Gastroesophageal sphincter (tissue), 4 donors: Measurements from ENCODE around the gene TOMM6. TPM values are rescaled to one million over a fixed set of nuclear protein-coding genes. Genes with fewer than 3 reads are reported as not detected.

Experiments
- ATAC-seq: fragments of 150-250 bp; one replicate; pipeline ENCODE4 v1.9.1; 2016; ENCODE audit warnings: mild to moderate bottlenecking, moderate library complexity
- H3K27ac ChIP-seq, 4 donors: fragments of 200-600 bp; sonication (generic) in 3 of 4; 1 replicate in 3 of 4; 2 replicates in 1 of 4; pipeline ENCODE4 v1.5.1; 2016 to 2019
- H3K27me3 ChIP-seq: fragments of 200-600 bp; sonication (generic); one replicate; pipeline ENCODE4 v1.5.1; 2019
- H3K36me3 ChIP-seq, 2 donors: fragments of 200-600 bp; sonication (generic); one replicate each; pipeline ENCODE4 v1.5.1; 2019; ENCODE audit warnings: control low read depth in 1 of 2
- H3K4me1 ChIP-seq, 3 donors: fragments of 200-600 bp; sonication (generic); 1 replicate in 2 of 3; 2 replicates in 1 of 3; pipeline ENCODE4 v1.5.1; 2016 to 2019; ENCODE audit warnings: control low read depth in 2 of 3
- H3K4me3 ChIP-seq, 2 donors: fragments of 200-600 bp; sonication (generic); one replicate each; pipeline ENCODE4 v1.5.1; 2019; ENCODE audit warnings: mild to moderate bottlenecking in 1 of 2, moderate library complexity in 1 of 2
- H3K9me3 ChIP-seq, 3 donors: fragments of 200-600 bp; sonication (generic); one replicate each; pipeline ENCODE4 v1.5.1; 2017 to 2019; ENCODE audit warnings: control low read depth in 2 of 3
- CTCF ChIP-seq, 4 experiments: fragments of 200-600 bp in 2 of 4; fragments of 450-650 bp in 2 of 4; sonication (generic) in 1 of 4; IDR thresholded peaks; one replicate each; pipeline ENCODE4 v1.5.1; 2017 to 2019; ENCODE audit warnings: antibody characterized with exemption in 4 of 4, mild to moderate bottlenecking in 2 of 4, moderate library complexity in 2 of 4
- EP300 ChIP-seq: sonication (generic); formaldehyde crosslinking; IDR thresholded peaks from one replicate; pipeline ENCODE4 v1.6.1; 2017; ENCODE audit warnings: antibody characterized with exemption, mild to moderate bottlenecking
- POLR2A ChIP-seq, 2 donors: fragments of 450-650 bp; IDR thresholded peaks; one replicate each; pipeline ENCODE4 v1.6.1; 2017; ENCODE audit warnings: antibody characterized with exemption in 2 of 2, mild to moderate bottlenecking in 2 of 2, moderate library complexity in 1 of 2
- POLR2AphosphoS5 ChIP-seq: sonication (generic); formaldehyde crosslinking; IDR thresholded peaks from one replicate; pipeline ENCODE4 v1.6.1; 2017; ENCODE audit warnings: antibody characterized with exemption
- WGBS, 2 donors: methylation state at CpG; one replicate each; pipeline ENCODE4 v1.1.5; 2018; ENCODE audit warnings: low coverage in 1 of 2; 5-methylcytosine and 5-hydroxymethylcytosine counted together
- total RNA-seq, 4 donors: library from RNA; depleted of rRNA; stranded (reverse); fragments of >200 nt; gene quantifications; one replicate each; pipeline ENCODE4 v1.1.0, GENCODE V29; 2016

TOMM6 gene
- total RNA-seq, 4 donors from 2014 or later = 74.2 to 120 (median 91.3) TPM

GRCh38 chr6:41780551-41781365 is 6.7 kb upstream of the TOMM6 start, which contains the start of gene PRICKLE4:
Gene PRICKLE4, plus strand, starts transcription at chr6:41780782. Its CDS starts 2,692 bp downstream, at chr6:41783474.
- H3K4me3 ChIP-seq = peak within 1 kb of the TSS; percentile 83 to 86
- no CpG with 5 or more reads among the region's 36 CpGs for WGBS, 2 donors
- TF ChIP-seq CTCF (IDR thresholded peaks at IDR 0.05) (no peak), POLR2AphosphoS5 (no peak), EP300 (no peak), POLR2A (IDR thresholded peaks at IDR 0.05) (no peak)
- no peaks in the 10 kb centered on the region for H3K27me3 ChIP-seq
- peak within 1 kb of the TSS; percentile 62 to 90 (median 86) for H3K27ac ChIP-seq
- H3K9me3 ChIP-seq = no peaks in the 10 kb centered on the region
- H3K36me3 ChIP-seq = peaks cover 0 to 27% of the 10 kb centered on the region in 2 donors
- H3K4me1 ChIP-seq = peaks cover 0 to 69% (median 23%) of the 10 kb centered on the region in 3 donors
- ATAC-seq = peak; percentile 5

DNA sequence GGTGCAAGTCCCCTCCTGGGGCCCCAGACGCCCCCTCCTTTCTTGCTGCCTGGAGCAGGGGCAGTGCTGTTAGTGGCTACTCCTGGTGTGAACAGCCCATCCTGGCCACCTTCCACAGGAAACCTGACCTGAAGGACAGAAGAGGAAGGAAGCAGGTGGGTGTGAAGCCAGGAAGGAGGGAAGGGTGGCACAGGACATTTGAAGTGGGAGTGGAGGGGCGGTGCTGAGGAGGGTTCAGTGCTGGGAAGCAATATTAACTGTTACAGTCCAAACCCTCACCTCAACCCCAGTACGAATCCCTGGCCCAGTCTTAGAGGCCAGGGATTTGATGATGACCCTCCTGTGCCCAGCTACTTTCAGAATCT is 6.1 kb upstream of the TOMM6 start:
- ATAC-seq = no peak
- WGBS, 2 donors = 26 to 57% methylated on average over 1 to 2 of the region's 3 CpGs
- Histone ChIP-seq H3K36me3 (peaks cover 0 to 21% of the 10 kb centered on the region in 2 donors), H3K9me3 (no peaks in the 10 kb centered on the region), H3K4me1 (peaks cover 0 to 75% (median 28%) of the 10 kb centered on the region in 3 donors), H3K27me3 (no peaks in the 10 kb centered on the region), H3K4me3 (peak overlapping the region; percentile 83 to 86), H3K27ac (peak overlapping the region in 3 of 4 donors; percentile 83 to 90 (median 89))
- TF ChIP-seq POLR2AphosphoS5 = no peak
- TF ChIP-seq POLR2A (IDR thresholded peaks at IDR 0.05) = no peak
- no peak for TF ChIP-seq CTCF (IDR thresholded peaks at IDR 0.05)
- TF ChIP-seq EP300 = no peak

DNA sequence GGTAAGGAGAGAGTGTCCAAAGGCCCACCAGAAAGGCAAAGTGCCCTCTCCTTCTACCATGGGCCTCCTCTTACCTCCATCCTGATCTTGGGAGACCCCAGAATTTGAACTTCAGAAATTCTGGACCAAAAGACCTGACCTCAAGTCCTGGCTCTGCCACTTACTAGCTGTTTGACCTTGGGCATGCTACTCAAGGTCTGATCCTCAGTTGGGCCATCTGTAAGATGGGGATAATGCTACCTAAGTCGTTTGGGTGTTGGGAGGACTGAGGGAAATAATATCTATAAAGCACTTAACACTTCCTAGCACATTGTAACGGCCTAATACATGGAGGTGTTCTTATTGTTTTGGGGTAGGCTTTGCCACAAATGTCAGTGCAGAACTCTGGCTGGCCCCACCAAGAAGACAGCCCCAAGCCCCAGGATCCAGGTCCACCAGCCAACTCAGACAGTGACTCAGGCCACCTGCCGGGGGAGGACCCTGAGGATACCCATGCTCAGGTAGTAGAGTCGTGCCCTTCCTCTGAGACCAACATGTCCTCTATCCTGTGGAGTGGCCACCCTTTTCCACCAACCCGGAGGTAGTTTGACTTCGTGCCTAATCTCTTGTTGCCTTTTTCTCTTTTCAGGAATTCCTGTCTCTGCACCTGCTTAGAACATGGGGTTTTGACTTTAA is 4.3 kb upstream of the TOMM6 start:
- Histone ChIP-seq H3K27me3 (no peaks in the 10 kb centered on the region), H3K4me1 (peaks cover 0 to 70% (median 28%) of the 10 kb centered on the region in 3 donors), H3K27ac (no peak overlapping the region), H3K4me3 (no peak overlapping the region), H3K9me3 (no peaks in the 10 kb centered on the region), H3K36me3 (peaks cover 0 to 6% of the 10 kb centered on the region in 2 donors)
- no peak for TF ChIP-seq CTCF (IDR thresholded peaks at IDR 0.05)
- WGBS, 2 donors = 44 to 63% methylated on average over 2 to 3 of the region's 6 CpGs
- no peak for ATAC-seq

DNA sequence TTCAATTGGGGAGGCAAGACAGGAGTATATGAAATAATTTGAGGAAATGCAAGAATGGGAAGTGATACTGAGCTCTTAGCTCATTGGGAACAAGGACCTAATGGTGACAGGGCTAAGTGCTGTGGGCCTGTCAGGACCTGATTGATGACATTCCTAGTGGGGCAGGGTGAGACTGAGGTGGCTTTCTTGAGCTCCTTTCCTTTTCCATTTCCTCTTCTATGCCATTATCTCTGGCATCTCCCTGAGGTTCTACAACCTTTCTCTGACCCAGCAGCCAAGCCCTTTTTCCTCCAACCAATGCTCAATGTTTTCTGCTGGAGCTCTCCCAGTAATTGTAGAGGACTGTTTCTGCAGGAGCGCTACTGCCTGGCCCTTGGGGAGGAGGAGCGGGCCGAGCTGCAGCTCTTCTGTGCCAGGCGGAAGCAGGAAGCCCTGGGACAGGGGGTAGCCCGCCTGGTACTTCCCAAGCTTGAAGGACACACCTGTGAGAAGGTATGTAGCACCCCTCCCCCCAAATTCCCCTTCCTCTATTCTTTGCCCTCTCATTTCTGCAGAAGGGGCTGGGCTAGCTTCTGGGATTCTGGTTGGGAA is 2.8 kb upstream of the TOMM6 start:
- Histone ChIP-seq H3K27ac (no peak overlapping the region), H3K4me1 (peaks cover 0 to 69% (median 30%) of the 10 kb centered on the region in 3 donors)
- TF ChIP-seq POLR2AphosphoS5 (no peak), CTCF (IDR thresholded peaks at IDR 0.05) (no peak), POLR2A (IDR thresholded peaks at IDR 0.05) (no peak), EP300 (no peak)

More for the DNA sequence above, 2.8 kb upstream of the TOMM6 start:
- Histone ChIP-seq H3K4me3 (no peak overlapping the region), H3K36me3 (peaks cover 0 to 16% of the 10 kb centered on the region in 2 donors), H3K27me3 (no peaks in the 10 kb centered on the region), H3K9me3 (no peaks in the 10 kb centered on the region)
- no peak for ATAC-seq
- 83% methylated on average over 1 of the region's 5 CpGs; no CpG with 5 or more reads in 1 of the 2 donors for WGBS, 2 donors
